ENCODE measurements around the gene CNRIP1.
A peak's percentile ranks its signal among the peaks of the same experiment; 100 is the strongest.

Gene CNRIP1

GRCh38 chr2:68253219-68254068 is 66.3 kb downstream of the CNRIP1 start:
- peaks cover 24% of the 10 kb centered on the region for H4K20me1 ChIP-seq (ENCODE audit: control insufficient read depth, insufficient read depth, low read depth, low read length)
- peak overlapping the region; percentile 99 for H3K4me3 ChIP-seq (ENCODE audit: low read length)
- H3K79me2 ChIP-seq (ENCODE audit: control insufficient read depth, low read length): peaks cover 59% of the 10 kb centered on the region
- H3K4me2 ChIP-seq (ENCODE audit: low read length): peak overlapping the region; percentile 80
- peaks cover 32% of the 10 kb centered on the region for H3K4me1 ChIP-seq (ENCODE audit: control insufficient read depth, low read length)
- H3K27me3 ChIP-seq (ENCODE audit: control insufficient read depth, low read length): no peaks in the 10 kb centered on the region
- H3F3A ChIP-seq (ENCODE audit: control insufficient read depth, insufficient read depth): peaks cover 8% of the 10 kb centered on the region
- no peaks in the 10 kb centered on the region for H3K9me2 ChIP-seq (replicated peaks; ENCODE audit: control insufficient read depth, low read length)
- peaks cover 35% of the 10 kb centered on the region for H3K36me3 ChIP-seq (ENCODE audit: control insufficient read depth, low read length)
- peak overlapping the region; percentile 73 for H3K27ac ChIP-seq (ENCODE audit: low read depth, low read length)
- no peaks in the 10 kb centered on the region for H3K9me3 ChIP-seq (ENCODE audit: control insufficient read depth, insufficient read depth, low read length)
- TF ChIP-seq EZH2phosphoT487 (IDR thresholded peaks at IDR 0.05; ENCODE audit: borderline replicate concordance, low read length) (no peak), CTCF (IDR thresholded peaks at IDR 0.05; ENCODE audit: low read depth, low read length, poor library complexity, severe bottlenecking) (no peak)

- Histone ChIP-seq H3K36me3 (ENCODE audit: control insufficient read depth, low read length) (peaks cover 44% of the 10 kb centered on the region), H3K9me3 (ENCODE audit: control insufficient read depth, insufficient read depth, low read length) (no peaks in the 10 kb centered on the region), H3K4me1 (ENCODE audit: control insufficient read depth, low read length) (peaks cover 40% of the 10 kb centered on the region), H3K27me3 (ENCODE audit: control insufficient read depth, low read length) (no peaks in the 10 kb centered on the region), H3F3A (ENCODE audit: control insufficient read depth, insufficient read depth) (peaks cover 8% of the 10 kb centered on the region), H3K9me2 (replicated peaks; ENCODE audit: control insufficient read depth, low read length) (no peaks in the 10 kb centered on the region), H3K4me2 (ENCODE audit: low read length) (peak within 1 kb of the TSS; percentile 82), H3K27ac (ENCODE audit: low read depth, low read length) (peak within 1 kb of the TSS; percentile 88), H3K79me2 (ENCODE audit: control insufficient read depth, low read length) (peaks cover 67% of the 10 kb centered on the region), H3K4me3 (ENCODE audit: low read length) (peak within 1 kb of the TSS; percentile 99), H4K20me1 (ENCODE audit: control insufficient read depth, insufficient read depth, low read depth, low read length) (peaks cover 32% of the 10 kb centered on the region)
- TF ChIP-seq EZH2phosphoT487 (IDR thresholded peaks at IDR 0.05; ENCODE audit: borderline replicate concordance, low read length): no peak
- TF ChIP-seq CTCF (IDR thresholded peaks at IDR 0.05; ENCODE audit: low read depth, low read length, poor library complexity, severe bottlenecking): no peak
Observed at GRCh38 chr2:68252400-68253218, 67.1 kb downstream of the CNRIP1 start, which contains the start of gene PPP3R1. Gene PPP3R1, minus strand, starts transcription at chr2:68252532. Its CDS starts 405 bp downstream, at chr2:68252127.

GRCh38 chr2:68251855-68252399 is 67.8 kb downstream of the CNRIP1 start:
- Histone ChIP-seq H3F3A (ENCODE audit: control insufficient read depth, insufficient read depth) (peaks cover 8% of the 10 kb centered on the region), H3K27me3 (ENCODE audit: control insufficient read depth, low read length) (no peaks in the 10 kb centered on the region), H3K4me2 (ENCODE audit: low read length) (peak overlapping the region; percentile 82; the same call in 1 of the 2 replicates), H3K4me3 (ENCODE audit: low read length) (peak overlapping the region; percentile 84), H3K36me3 (ENCODE audit: control insufficient read depth, low read length) (peaks cover 48% of the 10 kb centered on the region), H4K20me1 (ENCODE audit: control insufficient read depth, insufficient read depth, low read depth, low read length) (peaks cover 39% of the 10 kb centered on the region), H3K79me2 (ENCODE audit: control insufficient read depth, low read length) (peaks cover 74% of the 10 kb centered on the region), H3K9me2 (replicated peaks; ENCODE audit: control insufficient read depth, low read length) (no peaks in the 10 kb centered on the region), H3K9me3 (ENCODE audit: control insufficient read depth, insufficient read depth, low read length) (no peaks in the 10 kb centered on the region), H3K27ac (ENCODE audit: low read depth, low read length) (peak overlapping the region; percentile 88), H3K4me1 (ENCODE audit: control insufficient read depth, low read length) (peaks cover 47% of the 10 kb centered on the region)
- no peak for TF ChIP-seq EZH2phosphoT487 (IDR thresholded peaks at IDR 0.05; ENCODE audit: borderline replicate concordance, low read length)
- TF ChIP-seq CTCF (IDR thresholded peaks at IDR 0.05; ENCODE audit: low read depth, low read length, poor library complexity, severe bottlenecking): no peak

Measured in DOHH2 (cell line).